Loucy (cell line): Measurements from ENCODE around the gene ANGPTL8.

Experiments used
- CTCF ChIP-seq: fragments of 200-600 bp; sonication (generic); conservative IDR thresholded peaks from 2 replicates; pipeline ENCODE4 v1.5.1; 2014; ENCODE audit warnings: mild to moderate bottlenecking, antibody characterized with exemption, low read length
- EZH2phosphoT487 ChIP-seq: fragments of 200-600 bp; IDR thresholded peaks from 2 replicates; pipeline ENCODE4 v1.6.1; 2018; ENCODE audit warnings: antibody characterized with exemption, mild to moderate bottlenecking, moderate library complexity, borderline replicate concordance

- TF ChIP-seq CTCF (no peak), EZH2phosphoT487 (no peak)
Measured at GRCh38 chr19:11208561-11209471, 30.6 kb upstream of the ANGPTL8 start.
